H54 (cell line): ENCODE measurements around the gene CACNA2D3.

Source experiments
- DNase-seq: peaks from one replicate; pipeline ENCODE4 v3.0.0; 2011; ENCODE audit warnings: low spot score, mixed read lengths; ENCODE audit not compliant: insufficient read length
- FAIRE-seq: peaks from 3 replicates; lab custom pipeline; 2011; peaks lifted over from hg19 to GRCh38; lab: Jason Lieb, UNC
- POLR2A ChIP-seq: IDR thresholded peaks from 2 replicates; pipeline ENCODE4 v1.6.1; 2011; ENCODE audit warnings: low read depth, mild to moderate bottlenecking, low read length

The CACNA2D3 gene

DNA sequence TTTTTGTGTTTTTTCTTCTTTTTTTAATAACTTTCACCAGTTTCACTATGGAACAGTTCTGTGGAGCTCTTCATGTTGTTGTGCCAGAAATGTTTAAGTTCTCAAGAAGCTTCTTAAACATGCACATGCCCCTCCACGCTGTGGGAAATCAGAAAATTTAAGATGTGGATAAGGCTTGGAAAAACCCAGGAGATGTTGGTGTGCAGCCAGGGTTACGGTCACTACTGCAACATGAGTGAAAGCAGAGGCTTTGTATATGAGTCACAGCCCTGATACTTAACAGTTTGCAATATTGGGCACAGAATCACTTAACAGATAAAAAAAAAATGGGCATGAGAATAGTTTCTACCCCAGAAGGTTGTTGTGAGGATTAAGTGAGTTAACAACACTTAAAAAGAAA, 405.6 kb downstream of the CACNA2D3 start:
- no peak for DNase-seq
- no peak for FAIRE-seq
- no peak for TF ChIP-seq POLR2A

GRCh38 chr3:54528668-54529067, 406.3 kb downstream of the CACNA2D3 start:
- no peak for FAIRE-seq
- DNase-seq, result no peak
- no peak for TF ChIP-seq POLR2A

DNA sequence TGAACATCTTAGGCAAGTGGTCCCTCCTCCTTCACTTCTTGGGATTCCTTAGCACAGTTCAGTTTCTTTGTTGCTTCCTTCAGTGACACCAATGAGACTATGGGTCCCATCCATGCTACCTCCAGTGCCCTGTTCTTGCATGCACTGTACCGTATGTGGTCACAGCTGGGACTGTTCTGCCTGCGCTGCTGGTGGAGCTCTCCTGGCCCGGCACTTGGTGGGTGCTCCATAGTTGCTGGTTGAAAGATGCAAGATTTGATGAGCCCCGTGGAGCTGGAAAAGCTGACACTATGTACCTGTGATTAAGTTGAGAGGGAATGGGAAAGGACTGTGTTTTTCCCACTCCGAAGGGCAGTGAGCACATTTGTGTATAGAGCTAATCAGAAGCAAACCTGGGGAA, 407.7 kb downstream of the CACNA2D3 start:
- no peak for TF ChIP-seq POLR2A
- no peak for DNase-seq
- no peak for FAIRE-seq

GRCh38 chr3:54530944-54531343, 408.6 kb downstream of the CACNA2D3 start:
- no peak for TF ChIP-seq POLR2A
- FAIRE-seq (no peak), DNase-seq (no peak)

- FAIRE-seq, result no peak
- TF ChIP-seq POLR2A, result no peak
- DNase-seq, result no peak
Measured at GRCh38 chr3:54531741-54532140, 409.4 kb downstream of the CACNA2D3 start.

DNA sequence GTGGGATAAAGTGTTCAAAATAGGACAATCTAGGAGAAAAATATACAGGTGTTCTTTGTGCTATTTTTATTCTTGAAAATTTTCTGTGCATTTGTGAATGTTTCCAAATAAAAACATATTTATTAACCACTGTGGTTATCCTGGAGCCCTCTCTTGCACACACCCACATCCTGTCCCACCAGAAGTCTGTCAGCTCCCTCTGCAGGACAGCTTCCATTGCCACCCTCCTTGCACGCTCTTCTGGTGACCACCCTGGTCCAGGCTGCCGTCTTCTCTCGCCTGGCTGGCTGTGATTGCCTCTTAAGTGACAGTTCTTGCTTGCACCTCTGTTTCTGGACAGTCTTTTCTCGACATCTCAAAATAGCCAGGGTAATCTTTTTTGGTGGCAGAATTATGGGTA, 411.5 kb downstream of the CACNA2D3 start:
- FAIRE-seq (no peak), DNase-seq (no peak)
- TF ChIP-seq POLR2A, result no peak

DNA sequence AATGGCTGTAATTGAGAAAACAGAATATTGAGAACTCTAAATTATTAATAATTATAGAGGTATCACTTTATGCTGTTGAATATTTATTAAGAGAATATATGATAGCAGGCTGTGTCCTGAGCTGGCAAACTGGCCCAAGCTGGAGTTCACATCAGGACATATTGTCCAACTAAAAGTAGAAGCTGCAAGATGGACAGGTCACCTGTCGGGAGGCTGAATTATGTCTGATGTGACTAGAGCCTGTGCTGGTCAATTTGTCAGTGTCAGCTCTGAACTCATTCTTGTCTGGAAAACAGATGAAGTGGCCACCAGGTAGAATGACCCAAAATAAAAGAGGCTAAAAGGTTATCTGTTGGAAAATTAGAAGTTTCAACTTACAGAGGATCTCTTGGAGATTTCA, 413.3 kb downstream of the CACNA2D3 start:
- FAIRE-seq (no peak), DNase-seq (no peak)
- no peak for TF ChIP-seq POLR2A

GRCh38 chr3:54536450-54536849, 414.1 kb downstream of the CACNA2D3 start:
- no peak for TF ChIP-seq POLR2A
- DNase-seq, result no peak
- no peak for FAIRE-seq

- DNase-seq, result no peak
- FAIRE-seq, result no peak
Measured at GRCh38 chr3:54537506-54537905, 415.2 kb downstream of the CACNA2D3 start.

DNA sequence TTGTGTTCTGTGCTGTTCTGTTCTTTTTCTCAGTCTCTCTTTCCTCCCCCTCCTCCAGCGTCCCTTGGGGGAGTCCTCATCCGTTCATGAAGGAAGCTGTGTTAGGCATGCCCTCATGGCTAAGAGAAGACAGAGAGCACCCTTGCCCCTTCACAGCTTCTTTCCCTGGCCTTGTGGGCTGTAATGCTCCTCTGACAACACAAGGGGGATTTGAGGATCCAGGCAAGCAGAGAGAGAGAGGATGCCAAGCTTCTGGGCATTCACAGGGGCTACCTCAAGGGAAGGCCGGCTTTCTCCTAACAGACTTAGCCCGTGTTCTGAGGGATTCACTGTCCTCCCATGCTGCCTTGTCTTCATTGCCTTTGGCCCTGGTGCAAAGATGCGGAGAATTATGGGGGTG, 416.0 kb downstream of the CACNA2D3 start:
- no peak for DNase-seq
- FAIRE-seq, result no peak
- no peak for TF ChIP-seq POLR2A

More at GRCh38 chr3:54537506-54537905, 415.2 kb downstream of the CACNA2D3 start:
- no peak for TF ChIP-seq POLR2A

GRCh38 chr3:54541369-54541768, 419.0 kb downstream of the CACNA2D3 start:
- no peak for FAIRE-seq
- no peak for DNase-seq
- no peak for TF ChIP-seq POLR2A

- FAIRE-seq, result no peak
Measured at GRCh38 chr3:54543446-54543845, 421.1 kb downstream of the CACNA2D3 start.

DNA sequence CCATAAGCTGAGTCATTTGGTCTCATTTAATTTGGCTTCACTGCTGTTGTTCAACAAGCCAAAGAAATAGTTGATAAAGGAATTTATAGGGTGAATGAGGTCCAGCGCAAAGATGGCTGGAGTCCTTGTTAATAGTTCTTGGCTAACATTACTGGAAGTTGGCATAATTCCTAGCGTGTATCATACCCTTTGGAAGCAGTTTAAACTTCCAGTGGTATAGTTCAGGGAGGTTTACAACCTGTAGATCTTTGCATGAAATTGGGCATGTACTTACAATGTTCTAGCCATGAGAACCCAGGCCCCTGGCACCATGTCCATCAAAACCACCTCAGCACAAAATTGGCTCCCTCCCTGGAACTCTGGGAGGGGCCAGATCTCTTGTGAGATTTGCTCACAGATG, 424.7 kb downstream of the CACNA2D3 start:
- TF ChIP-seq POLR2A, result no peak
- no peak for DNase-seq
- FAIRE-seq, result no peak

More at GRCh38 chr3:54543446-54543845, 421.1 kb downstream of the CACNA2D3 start:
- TF ChIP-seq POLR2A, result no peak
- DNase-seq, result no peak

DNA sequence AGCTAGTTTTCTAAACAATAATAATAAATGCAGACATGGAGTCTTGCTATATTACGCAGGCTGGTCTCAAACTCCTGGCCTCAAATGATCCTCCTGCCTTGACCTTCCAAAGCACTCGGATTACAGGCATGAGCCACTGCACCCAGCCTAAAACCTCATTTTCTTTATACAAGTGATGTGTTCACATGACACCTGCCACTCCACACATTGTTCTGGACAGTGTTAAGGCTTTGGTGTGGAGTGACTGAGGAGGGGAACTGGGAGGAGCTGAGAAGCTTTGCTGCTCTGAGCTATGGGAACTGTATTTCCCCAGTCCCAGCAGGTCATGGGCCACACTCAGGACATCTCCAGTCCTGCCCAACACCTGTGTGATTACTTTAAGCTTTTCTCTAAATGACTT, 425.5 kb downstream of the CACNA2D3 start:
- no peak for TF ChIP-seq POLR2A
- no peak for FAIRE-seq

GRCh38 chr3:54549607-54550220, 427.4 kb downstream of the CACNA2D3 start:
- TF ChIP-seq POLR2A, result no peak
- DNase-seq, result no peak
- no peak for FAIRE-seq

More for the DNA sequence above, 425.5 kb downstream of the CACNA2D3 start:
- DNase-seq, result no peak
